ENCODE measurements around the gene UNC93A. TPM values are rescaled to one million over a fixed set of nuclear protein-coding genes. Genes with fewer than 3 reads are reported as not detected.
"Not testable (repeated sequence)": the region's sequence is repeated elsewhere in the genome, so short reads cannot be mapped to it uniquely, and the experiment has no call there.

The UNC93A gene
- polyA plus RNA-seq, 1 donor from 2014 or later: not detected

DNA sequence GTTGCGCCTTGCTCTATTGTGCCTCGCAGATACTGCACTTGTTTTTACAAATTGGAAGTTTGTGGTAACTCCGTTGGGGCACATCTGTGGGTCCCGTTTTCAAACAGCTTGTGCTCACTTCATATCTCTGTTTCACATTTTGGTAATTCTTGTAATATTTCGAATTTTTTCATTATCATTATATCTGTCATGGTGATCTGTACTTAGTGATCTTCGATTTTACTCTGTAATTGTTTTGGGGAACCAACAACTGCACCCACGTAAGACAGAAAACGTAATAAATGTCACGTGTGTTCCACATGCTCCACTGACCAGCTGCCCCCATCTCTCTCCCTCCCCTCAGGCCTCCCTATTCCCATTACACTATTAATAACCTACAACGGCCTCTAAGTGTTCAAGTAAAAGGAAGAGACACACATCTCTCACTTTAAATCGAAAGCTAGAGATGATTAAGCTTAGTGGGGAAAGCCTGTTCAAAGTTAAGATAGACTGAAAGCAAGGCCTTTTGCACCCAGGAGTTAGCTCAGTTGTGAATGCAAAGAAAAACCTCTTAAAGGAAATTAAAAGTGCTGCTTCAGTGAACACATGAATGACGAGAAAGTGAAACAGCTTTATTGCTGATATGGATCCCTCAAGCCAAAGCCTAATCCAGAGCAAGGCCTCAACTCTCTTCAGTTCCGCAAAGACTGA lies 60.7 kb downstream of the UNC93A start:
- H3K4me3 ChIP-seq (ENCODE audit: low read length): peak overlapping the region; percentile 61
- H3K4me2 ChIP-seq (ENCODE audit: low read length): no peak overlapping the region
- no peak overlapping the region for H3K9ac ChIP-seq (ENCODE audit: low read length)
- H4K20me1 ChIP-seq (ENCODE audit: insufficient read depth): no peaks in the 10 kb centered on the region
- H3K27me3 ChIP-seq (ENCODE audit: insufficient read depth, low read depth, low read length): no peaks in the 10 kb centered on the region
- H3K79me2 ChIP-seq (replicated peaks; ENCODE audit: insufficient read depth, low read length): no peaks in the 10 kb centered on the region
- no peaks in the 10 kb centered on the region for H3K36me3 ChIP-seq (ENCODE audit: insufficient read depth, low read length)
- peaks cover 5% of the 10 kb centered on the region for H3K9me3 ChIP-seq (ENCODE audit: low read length)
- H3F3A ChIP-seq (ENCODE audit: insufficient read depth, low read length, poor library complexity, severe bottlenecking): no peaks in the 10 kb centered on the region
- TF ChIP-seq, protein P1, sequence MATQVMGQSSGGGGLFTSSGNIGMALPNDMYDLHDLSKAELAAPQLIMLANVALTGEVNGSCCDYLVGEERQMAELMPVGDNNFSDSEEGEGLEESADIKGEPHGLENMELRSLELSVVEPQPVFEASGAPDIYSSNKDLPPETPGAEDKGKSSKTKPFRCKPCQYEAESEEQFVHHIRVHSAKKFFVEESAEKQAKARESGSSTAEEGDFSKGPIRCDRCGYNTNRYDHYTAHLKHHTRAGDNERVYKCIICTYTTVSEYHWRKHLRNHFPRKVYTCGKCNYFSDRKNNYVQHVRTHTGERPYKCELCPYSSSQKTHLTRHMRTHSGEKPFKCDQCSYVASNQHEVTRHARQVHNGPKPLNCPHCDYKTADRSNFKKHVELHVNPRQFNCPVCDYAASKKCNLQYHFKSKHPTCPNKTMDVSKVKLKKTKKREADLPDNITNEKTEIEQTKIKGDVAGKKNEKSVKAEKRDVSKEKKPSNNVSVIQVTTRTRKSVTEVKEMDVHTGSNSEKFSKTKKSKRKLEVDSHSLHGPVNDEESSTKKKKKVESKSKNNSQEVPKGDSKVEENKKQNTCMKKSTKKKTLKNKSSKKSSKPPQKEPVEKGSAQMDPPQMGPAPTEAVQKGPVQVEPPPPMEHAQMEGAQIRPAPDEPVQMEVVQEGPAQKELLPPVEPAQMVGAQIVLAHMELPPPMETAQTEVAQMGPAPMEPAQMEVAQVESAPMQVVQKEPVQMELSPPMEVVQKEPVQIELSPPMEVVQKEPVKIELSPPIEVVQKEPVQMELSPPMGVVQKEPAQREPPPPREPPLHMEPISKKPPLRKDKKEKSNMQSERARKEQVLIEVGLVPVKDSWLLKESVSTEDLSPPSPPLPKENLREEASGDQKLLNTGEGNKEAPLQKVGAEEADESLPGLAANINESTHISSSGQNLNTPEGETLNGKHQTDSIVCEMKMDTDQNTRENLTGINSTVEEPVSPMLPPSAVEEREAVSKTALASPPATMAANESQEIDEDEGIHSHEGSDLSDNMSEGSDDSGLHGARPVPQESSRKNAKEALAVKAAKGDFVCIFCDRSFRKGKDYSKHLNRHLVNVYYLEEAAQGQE (IDR thresholded peaks at IDR 0.05; ENCODE audit: borderline replicate concordance): no peak
- TF ChIP-seq SMC3 (conservative IDR thresholded peaks at IDR 0.05; ENCODE audit: poor library complexity): no peak
- no peak for TF ChIP-seq MXI1 (conservative IDR thresholded peaks at IDR 0.05; ENCODE audit: poor library complexity, severe bottlenecking)
- no peak for TF ChIP-seq TAF1 (IDR thresholded peaks at IDR 0.05; ENCODE audit: low read depth)
- no peak for TF ChIP-seq POLR2AphosphoS5 (IDR thresholded peaks at IDR 0.05)
- TF ChIP-seq, protein P2, sequence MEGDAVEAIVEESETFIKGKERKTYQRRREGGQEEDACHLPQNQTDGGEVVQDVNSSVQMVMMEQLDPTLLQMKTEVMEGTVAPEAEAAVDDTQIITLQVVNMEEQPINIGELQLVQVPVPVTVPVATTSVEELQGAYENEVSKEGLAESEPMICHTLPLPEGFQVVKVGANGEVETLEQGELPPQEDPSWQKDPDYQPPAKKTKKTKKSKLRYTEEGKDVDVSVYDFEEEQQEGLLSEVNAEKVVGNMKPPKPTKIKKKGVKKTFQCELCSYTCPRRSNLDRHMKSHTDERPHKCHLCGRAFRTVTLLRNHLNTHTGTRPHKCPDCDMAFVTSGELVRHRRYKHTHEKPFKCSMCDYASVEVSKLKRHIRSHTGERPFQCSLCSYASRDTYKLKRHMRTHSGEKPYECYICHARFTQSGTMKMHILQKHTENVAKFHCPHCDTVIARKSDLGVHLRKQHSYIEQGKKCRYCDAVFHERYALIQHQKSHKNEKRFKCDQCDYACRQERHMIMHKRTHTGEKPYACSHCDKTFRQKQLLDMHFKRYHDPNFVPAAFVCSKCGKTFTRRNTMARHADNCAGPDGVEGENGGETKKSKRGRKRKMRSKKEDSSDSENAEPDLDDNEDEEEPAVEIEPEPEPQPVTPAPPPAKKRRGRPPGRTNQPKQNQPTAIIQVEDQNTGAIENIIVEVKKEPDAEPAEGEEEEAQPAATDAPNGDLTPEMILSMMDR (IDR thresholded peaks at IDR 0.05; ENCODE audit: poor library complexity, severe bottlenecking): no peak
- TF ChIP-seq RAD21 (conservative IDR thresholded peaks at IDR 0.05): no peak
- no peak for TF ChIP-seq EP300 (conservative IDR thresholded peaks at IDR 0.05; ENCODE audit: poor library complexity, severe bottlenecking)
- TF ChIP-seq EZH2 (IDR thresholded peaks at IDR 0.05; ENCODE audit: borderline replicate concordance, insufficient read depth, low read length, poor library complexity, severe bottlenecking): no peak
- H2AFZ ChIP-seq (ENCODE audit: low read depth, low read length): no peak overlapping the region
- no peak overlapping the region for H3K27ac ChIP-seq (ENCODE audit: low read length)
- H3K9me2 ChIP-seq (ENCODE audit: insufficient read depth, low read length): no peaks in the 10 kb centered on the region

DNA sequence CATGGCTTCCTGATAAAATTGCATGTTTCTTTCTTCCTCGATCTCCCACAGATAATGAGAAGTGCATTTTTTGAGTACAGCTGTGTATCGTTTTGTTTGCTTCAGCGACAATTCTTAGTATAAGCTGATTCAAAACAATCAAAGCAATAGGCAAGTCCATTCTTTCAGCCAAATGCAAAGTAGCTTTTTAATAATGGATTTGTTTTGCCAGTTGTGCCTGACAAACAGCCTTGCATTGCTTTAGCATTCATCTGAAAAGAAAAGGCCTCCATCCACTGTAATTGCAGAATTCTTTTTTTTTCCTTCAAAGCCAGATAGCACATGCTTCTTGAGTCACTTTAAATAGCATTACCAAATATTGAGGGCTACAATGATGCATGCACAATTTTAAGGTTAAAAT lies 65.8 kb downstream of the UNC93A start:
- no peak overlapping the region for H3K9ac ChIP-seq (ENCODE audit: low read length)
- no peaks in the 10 kb centered on the region for H3K9me2 ChIP-seq (ENCODE audit: insufficient read depth, low read length)
- H3F3A ChIP-seq (ENCODE audit: insufficient read depth, low read length, poor library complexity, severe bottlenecking): no peaks in the 10 kb centered on the region
- H3K79me2 ChIP-seq (replicated peaks; ENCODE audit: insufficient read depth, low read length): no peaks in the 10 kb centered on the region
- no peaks in the 10 kb centered on the region for H3K27me3 ChIP-seq (ENCODE audit: insufficient read depth, low read depth, low read length)
- H4K20me1 ChIP-seq (ENCODE audit: insufficient read depth): no peaks in the 10 kb centered on the region
- no peak overlapping the region for H2AFZ ChIP-seq (ENCODE audit: low read depth, low read length)
- H3K27ac ChIP-seq (ENCODE audit: low read length): peak overlapping the region; percentile 25
- no peak for TF ChIP-seq POLR2AphosphoS5 (IDR thresholded peaks at IDR 0.05)
- TF ChIP-seq, protein P1 (IDR thresholded peaks at IDR 0.05; ENCODE audit: borderline replicate concordance): no peak
- no peaks in the 10 kb centered on the region for H3K36me3 ChIP-seq (ENCODE audit: insufficient read depth, low read length)
- no peak overlapping the region for H3K4me3 ChIP-seq (ENCODE audit: low read length)
- no peak overlapping the region for H3K4me2 ChIP-seq (ENCODE audit: low read length)
- peaks cover 5% of the 10 kb centered on the region for H3K9me3 ChIP-seq (ENCODE audit: low read length)

DNA sequence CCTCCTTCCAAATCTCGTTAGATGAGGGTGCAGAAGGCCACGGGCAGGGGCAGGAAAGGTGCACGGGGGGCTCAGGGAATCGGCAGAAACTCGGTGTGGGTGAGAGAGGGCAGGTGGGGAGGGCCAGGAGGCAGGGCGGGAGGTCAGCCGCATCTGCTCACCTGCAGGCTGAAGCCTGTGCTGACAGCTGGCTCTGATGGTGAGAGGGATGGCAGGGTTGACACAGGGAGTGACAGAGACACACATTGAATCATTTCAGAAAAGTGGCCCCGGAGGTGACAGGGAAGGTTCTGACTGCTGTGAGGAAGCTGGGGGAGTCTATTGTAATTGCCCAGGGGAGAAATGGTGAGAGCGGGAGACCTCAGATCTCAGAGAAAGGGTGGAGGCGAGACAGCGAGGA lies 67.3 kb downstream of the UNC93A start:
- H3K79me2 ChIP-seq (replicated peaks; ENCODE audit: insufficient read depth, low read length); H4K20me1 ChIP-seq (ENCODE audit: insufficient read depth); H3K4me2 ChIP-seq (ENCODE audit: low read length); H3K27ac ChIP-seq (ENCODE audit: low read length); H2AFZ ChIP-seq (ENCODE audit: low read depth, low read length); H3K36me3 ChIP-seq (ENCODE audit: insufficient read depth, low read length); H3K9me2 ChIP-seq (ENCODE audit: insufficient read depth, low read length); H3K27me3 ChIP-seq (ENCODE audit: insufficient read depth, low read depth, low read length); H3K9ac ChIP-seq (ENCODE audit: low read length); H3K9me3 ChIP-seq (ENCODE audit: low read length); H3F3A ChIP-seq (ENCODE audit: insufficient read depth, low read length, poor library complexity, severe bottlenecking); H3K4me3 ChIP-seq (ENCODE audit: low read length): not testable (repeated sequence)

DNA sequence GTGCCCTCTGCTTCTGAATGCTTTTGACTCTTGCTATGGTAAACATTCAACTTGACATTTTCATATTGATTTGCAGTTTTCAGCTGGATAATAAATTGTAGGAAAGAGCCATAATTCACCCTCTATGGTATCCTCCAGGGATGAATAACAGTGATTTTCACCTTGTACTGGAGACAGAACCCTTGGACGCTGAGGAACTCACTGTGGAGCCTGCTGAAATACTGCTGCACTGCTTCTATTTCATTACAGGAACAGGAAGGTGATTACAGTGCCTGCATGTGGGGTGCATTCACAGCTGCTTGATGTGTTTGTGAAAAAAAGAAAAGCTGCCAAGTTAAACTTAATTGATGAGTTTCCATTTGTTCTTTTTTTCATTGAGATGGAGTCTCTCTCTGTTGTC lies 70.1 kb downstream of the UNC93A start:
- not testable (repeated sequence) for H3K4me2 ChIP-seq (ENCODE audit: low read length); H2AFZ ChIP-seq (ENCODE audit: low read depth, low read length); H3K36me3 ChIP-seq (ENCODE audit: insufficient read depth, low read length); H4K20me1 ChIP-seq (ENCODE audit: insufficient read depth); H3K27ac ChIP-seq (ENCODE audit: low read length); H3K9ac ChIP-seq (ENCODE audit: low read length); H3K27me3 ChIP-seq (ENCODE audit: insufficient read depth, low read depth, low read length); H3K9me3 ChIP-seq (ENCODE audit: low read length); H3K79me2 ChIP-seq (replicated peaks; ENCODE audit: insufficient read depth, low read length); H3K4me3 ChIP-seq (ENCODE audit: low read length); H3F3A ChIP-seq (ENCODE audit: insufficient read depth, low read length, poor library complexity, severe bottlenecking); H3K9me2 ChIP-seq (ENCODE audit: insufficient read depth, low read length)

All from neural cell (in vitro differentiated cells).